Stimulated activated CD8-positive, alpha-beta memory T cell treated with anti-CD3 and anti-CD28 coated beads, Interleukin-4, amount 100 ng/mL, for 24 hours (primary cell): ENCODE measurements around the gene PCDHA6.
"Not testable (repeated sequence)": the region's sequence is repeated elsewhere in the genome, so short reads cannot be mapped to it uniquely, and the experiment has no call there.

Experiments
- DNase-seq: peaks from one replicate; pipeline ENCODE4 v3.0.0-alpha.2; 2020; ENCODE audit warnings: low read depth

PCDHA6 gene

DNA sequence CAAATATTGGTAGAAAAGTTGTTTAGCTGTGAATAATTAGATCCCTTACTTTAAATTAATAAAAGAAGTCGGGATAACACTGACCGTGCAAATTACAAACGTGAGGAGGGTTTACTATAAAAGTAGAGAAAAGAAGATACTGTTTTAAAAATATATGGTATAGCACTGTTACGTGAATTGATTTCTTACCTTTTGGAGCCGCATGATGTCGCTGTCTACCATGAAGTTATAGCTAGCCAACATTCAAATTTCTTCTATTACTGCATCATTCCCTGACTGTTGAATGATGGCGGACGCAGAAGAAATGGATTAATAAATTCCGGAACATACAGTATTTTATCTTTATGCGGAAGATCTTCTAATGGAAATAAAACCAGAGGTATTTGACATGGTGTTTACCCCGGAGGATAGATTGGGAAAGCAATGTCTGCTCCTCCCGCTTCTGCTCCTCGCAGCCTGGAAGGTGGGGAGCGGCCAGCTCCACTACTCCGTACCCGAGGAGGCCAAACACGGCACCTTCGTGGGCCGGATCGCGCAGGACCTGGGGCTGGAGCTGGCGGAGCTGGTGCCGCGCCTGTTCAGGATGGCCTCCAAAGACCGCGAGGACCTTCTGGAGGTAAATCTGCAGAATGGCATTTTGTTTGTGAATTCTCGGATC is at the start of gene PCDHA6:
Gene PCDHA6 (plus strand): TSS at position 257 of the 658 bp plus-strand sequence. CDS start 132 bp downstream, at position 389.
- DNase-seq, result no peak

- DNase-seq, result no peak
Observed at GRCh38 chr5:140780512-140780911, 47.2 kb upstream of the PCDHA6 start.

DNA sequence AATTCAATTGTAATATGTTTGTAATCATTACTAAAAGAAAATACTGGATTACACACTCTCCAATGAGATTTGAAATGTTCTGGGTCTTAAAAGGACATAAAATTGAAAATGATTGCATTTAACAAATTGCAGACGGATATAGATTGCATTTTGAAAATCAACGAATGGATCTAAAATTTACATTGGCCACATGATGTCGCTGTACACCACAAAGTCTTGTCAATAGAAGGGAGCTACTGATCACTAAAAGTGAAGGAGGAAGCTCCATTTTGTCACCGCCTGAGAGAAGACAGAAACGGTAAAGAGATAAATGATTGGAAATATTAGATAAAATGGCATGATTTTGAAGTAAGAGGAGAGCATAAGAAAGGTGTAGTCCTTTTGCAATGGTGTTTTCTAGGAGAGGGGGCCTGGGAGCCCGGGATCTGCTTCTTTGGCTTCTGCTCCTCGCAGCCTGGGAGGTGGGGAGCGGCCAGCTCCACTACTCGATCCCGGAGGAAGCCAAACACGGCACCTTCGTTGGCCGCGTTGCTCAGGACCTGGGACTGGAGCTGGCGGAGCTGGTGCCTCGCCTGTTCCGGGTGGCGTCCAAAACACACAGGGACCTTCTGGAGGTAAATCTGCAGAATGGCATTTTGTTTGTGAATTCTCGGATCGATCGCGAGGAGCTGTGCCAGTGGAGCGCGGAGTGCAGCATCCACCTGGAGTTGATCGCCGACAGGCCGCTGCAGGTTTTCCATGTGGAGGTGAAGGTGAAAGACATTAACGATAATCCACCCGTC is 41.7 kb upstream of the PCDHA6 start, which contains the start of gene PCDHA1:
Gene PCDHA1 (plus strand): TSS at position 236 of the 782 bp plus-strand sequence.
- no peak for DNase-seq

DNA sequence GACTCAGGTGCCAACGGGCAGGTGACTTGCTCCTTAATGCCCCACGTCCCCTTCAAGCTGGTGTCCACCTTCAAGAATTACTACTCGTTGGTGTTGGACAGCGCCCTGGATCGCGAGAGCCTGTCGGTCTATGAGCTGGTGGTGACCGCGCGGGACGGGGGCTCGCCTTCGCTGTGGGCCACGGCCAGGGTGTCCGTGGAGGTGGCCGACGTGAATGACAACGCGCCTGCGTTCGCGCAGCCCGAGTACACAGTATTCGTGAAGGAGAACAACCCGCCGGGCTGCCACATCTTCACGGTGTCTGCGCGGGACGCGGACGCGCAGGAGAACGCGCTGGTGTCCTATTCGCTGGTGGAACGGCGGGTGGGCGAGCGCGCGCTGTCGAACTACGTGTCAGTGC is 40.3 kb upstream of the PCDHA6 start:
- not testable (repeated sequence) for DNase-seq

DNA sequence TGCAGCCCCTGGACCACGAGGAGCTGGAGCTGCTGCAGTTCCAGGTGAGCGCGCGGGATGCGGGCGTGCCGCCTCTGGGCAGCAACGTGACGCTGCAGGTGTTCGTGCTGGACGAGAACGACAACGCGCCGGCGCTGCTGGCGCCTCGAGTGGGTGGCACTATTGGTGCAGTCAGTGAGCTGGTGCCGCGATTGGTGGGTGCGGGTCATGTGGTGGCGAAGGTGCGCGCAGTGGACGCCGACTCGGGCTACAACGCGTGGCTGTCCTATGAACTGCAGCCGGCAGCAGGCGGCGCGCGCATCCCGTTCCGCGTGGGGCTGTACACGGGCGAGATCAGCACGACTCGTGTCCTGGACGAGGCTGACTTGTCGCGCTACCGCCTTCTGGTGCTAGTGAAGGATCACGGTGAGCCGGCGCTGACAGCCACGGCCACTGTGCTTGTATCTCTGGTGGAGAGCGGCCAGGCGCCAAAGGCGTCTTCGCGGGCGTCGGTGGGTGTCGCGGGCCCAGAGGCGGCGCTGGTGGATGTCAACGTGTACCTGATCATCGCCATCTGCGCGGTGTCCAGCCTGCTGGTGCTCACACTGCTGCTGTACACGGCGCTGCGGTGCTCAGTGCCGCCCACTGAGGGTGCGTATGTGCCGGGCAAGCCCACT is 39.8 kb upstream of the PCDHA6 start:
- not testable (repeated sequence) for DNase-seq

DNA sequence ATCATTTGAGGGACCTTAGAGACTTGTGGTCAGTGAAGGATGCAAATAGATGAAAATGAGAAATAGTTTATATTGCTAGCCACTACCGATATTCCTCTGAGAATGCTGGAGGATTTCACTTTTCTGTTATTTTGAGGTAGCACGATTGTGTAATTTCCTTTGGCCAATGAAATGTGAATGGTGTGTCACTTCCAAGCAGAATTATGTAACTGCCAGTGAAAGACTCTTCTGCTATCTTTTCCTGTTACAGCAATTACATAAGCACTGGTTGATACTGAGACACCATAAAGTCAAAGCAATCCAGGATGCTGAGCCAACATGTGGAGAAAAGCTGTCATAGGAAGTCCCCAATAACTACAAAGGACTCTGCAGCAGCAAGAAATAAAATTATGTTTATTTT is 36.7 kb upstream of the PCDHA6 start:
- DNase-seq, result no peak

DNA sequence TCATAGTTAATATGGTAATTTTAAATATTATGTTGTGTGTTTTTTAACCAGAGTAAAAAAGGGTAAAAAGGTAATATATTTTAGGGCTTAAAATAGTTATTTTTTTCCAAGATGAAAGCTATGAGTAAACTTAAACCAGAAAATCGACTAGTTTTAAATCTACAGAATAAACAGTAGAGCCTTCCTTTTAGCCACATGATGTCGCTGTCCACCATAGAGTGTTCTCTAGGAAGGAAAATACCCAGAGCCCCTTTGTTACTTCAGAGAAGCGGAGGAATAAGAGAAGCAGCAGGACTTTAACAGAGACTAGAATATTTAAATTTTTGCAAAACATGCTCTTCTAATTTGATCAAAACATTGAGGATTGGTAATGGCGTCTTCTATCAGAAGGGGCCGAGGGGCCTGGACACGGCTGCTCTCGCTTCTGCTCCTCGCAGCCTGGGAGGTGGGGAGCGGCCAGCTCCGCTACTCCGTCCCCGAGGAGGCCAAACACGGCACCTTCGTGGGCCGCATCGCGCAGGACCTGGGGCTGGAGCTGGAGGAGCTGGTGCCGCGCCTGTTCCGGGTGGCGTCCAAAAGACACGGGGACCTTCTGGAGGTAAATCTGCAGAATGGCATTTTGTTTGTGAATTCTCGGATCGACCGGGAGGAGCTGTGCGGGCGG is 33.0 kb upstream of the PCDHA6 start, which contains the start of gene PCDHA2:
Gene PCDHA2 (plus strand): TSS at position 258 of the 664 bp plus-strand sequence.
- no peak for DNase-seq

DNA sequence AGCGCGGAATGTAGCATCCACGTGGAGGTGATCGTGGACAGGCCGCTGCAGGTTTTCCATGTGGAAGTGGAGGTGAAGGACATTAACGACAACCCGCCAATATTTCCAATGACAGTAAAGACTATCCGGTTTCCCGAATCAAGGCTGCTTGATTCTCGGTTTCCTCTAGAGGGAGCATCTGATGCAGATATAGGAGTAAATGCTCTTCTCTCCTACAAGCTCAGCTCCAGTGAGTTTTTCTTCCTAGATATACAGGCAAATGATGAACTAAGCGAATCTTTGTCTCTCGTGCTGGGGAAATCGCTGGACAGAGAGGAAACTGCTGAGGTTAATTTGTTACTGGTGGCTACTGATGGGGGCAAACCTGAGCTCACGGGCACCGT is 32.5 kb upstream of the PCDHA6 start:
- no peak for DNase-seq

- not testable (repeated sequence) for DNase-seq
Observed at GRCh38 chr5:140796072-140796717, 31.6 kb upstream of the PCDHA6 start.

GRCh38 chr5:140796718-140797095 is 31.1 kb upstream of the PCDHA6 start:
- no peak for DNase-seq

DNA sequence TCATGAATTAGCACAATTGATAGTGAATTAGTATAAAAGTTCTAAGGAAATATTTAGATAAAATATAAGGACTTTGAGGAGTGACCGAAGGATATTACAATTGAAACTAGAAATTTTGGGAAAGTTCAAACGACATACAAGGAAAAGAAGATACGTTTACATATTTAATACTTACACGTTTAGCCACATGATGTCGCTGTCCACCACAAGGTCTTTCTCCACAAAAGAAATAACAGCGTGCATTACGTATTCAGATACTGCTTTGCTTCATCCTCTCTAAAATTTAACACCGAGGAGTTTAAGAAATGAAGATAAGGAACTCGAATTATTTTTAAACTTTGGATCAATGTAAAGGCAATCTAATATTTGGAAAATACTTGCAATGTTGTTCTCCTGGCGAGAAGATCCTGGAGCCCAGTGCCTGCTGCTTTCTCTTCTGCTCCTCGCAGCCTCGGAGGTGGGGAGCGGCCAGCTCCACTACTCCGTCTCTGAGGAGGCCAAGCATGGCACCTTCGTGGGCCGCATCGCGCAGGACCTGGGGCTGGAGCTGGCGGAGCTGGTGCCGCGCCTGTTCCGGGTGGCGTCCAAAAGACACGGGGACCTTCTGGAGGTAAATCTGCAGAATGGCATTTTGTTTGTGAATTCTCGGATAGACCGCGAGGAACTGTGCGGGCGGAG is 26.8 kb upstream of the PCDHA6 start, which contains the start of gene PCDHA3:
Gene PCDHA3 (plus strand): TSS at position 242 of the 678 bp plus-strand sequence.
- DNase-seq, result no peak

- DNase-seq, result no peak
Observed at GRCh38 chr5:140801494-140801841, 26.3 kb upstream of the PCDHA6 start.

DNA sequence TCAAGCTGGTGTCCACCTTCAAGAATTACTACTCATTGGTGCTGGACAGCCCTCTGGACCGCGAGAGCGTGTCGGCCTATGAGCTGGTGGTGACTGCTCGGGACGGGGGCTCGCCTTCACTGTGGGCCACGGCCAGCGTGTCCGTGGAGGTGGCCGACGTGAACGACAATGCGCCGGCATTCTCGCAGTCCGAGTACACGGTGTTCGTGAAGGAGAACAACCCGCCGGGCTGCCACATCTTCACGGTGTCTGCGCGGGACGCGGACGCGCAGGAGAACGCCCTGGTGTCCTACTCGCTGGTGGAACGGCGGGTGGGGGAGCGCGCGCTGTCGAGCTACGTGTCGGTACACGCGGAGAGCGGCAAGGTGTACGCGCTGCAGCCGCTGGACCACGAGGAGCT is 25.4 kb upstream of the PCDHA6 start:
- not testable (repeated sequence) for DNase-seq

GRCh38 chr5:140802781-140803271 is 24.9 kb upstream of the PCDHA6 start:
- DNase-seq, result no peak

GRCh38 chr5:140806834-140807775 is 20.7 kb upstream of the PCDHA6 start, which contains the start of gene PCDHA4:
Gene PCDHA4 (plus strand): TSS chr5:140807068.
- no peak for DNase-seq

DNA sequence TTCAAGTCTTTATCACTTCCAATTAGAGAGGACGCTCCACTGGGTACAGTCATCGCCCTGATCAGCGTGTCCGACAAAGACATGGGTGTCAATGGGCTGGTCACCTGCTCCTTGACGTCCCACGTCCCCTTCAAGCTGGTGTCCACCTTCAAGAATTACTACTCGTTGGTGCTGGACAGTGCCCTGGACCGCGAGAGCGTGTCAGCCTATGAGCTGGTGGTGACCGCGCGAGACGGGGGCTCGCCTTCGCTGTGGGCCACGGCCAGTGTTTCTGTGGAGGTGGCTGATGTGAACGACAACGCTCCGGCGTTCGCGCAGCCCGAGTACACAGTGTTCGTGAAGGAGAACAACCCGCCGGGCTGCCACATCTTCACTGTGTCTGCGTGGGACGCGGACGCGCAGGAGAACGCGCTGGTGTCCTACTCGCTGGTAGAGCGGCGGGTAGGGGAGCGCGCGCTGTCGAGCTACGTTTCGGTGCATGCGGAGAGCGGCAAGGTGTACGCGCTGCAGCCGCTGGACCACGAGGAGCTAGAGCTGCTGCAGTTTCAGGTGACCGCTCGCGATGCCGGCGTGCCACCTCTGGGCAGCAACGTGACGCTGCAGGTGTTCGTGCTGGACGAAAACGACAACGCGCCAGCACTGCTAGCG is 19.4 kb upstream of the PCDHA6 start:
- not testable (repeated sequence) for DNase-seq

DNA sequence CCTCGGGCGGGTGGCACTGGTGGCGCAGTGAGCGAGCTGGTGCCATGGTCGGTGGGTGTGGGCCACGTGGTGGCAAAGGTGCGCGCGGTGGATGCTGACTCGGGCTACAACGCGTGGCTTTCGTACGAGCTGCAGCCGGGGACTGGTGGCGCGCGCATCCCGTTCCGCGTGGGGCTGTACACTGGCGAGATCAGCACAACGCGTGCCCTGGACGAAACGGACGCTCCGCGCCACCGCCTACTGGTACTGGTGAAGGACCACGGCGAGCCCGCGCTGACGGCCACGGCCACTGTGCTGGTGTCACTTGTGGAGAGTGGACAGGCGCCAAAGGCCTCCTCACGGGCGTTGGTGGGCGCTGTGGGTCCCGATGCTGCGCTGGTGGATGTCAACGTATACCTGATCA is 18.9 kb upstream of the PCDHA6 start:
- no peak for DNase-seq

DNA sequence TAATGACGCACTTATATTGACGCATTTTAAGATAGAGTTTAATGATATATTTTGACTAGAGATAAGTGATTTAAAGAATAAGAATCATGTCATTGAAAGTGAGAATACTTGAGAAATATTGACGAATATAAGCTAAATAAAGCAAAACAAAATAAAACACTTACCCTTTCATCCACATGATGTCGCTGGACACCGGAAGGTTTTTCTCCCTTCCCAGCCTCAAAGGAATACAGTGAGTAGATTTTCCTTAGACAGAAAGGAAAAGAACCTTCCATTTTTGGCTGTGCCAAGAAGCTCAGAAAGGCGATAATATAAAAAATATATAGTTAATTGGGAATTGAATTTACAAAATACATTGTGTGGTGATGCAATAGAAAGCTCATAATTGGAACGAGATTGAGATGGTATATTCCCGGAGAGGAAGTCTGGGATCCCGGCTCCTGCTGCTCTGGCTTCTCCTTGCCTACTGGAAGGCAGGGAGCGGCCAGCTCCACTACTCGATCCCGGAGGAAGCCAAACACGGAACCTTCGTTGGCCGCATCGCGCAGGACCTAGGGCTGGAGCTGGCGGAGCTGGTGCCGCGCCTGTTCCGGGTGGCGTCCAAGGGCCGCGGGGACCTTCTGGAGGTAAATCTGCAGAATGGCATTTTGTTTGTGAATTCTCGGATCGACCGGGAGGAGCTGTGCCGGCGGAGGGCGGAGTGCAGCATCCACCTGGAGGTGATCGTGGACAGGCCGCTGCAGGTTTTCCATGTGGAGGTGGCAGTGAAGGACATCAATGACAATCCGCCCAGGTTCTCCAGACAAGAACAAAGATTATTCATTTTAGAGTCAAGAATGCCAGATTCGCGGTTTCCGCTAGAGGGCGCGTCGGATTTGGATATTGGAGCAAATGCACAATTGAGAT is 6.1 kb upstream of the PCDHA6 start, which contains the start of gene PCDHA5:
Gene PCDHA5 (plus strand): TSS at position 239 of the 906 bp plus-strand sequence.
- DNase-seq, result no peak
